ENCODE results near the gene TIGD6.

- TF ChIP-seq BRF2 (IDR thresholded peaks at IDR 0.05; ENCODE audit: borderline replicate concordance, insufficient read depth, insufficient read length) (no peak), ZNF232 (CRISPR knock-in tag; IDR thresholded peaks at IDR 0.05) (no peak), ZBTB17 (CRISPR knock-in tag; IDR thresholded peaks at IDR 0.05) (no peak)
Observed at GRCh38 chr5:149993471-149993870, 7.0 kb downstream of the TIGD6 start.
